ENCODE results near the gene CELF2. TPM values are rescaled to one million over a fixed set of nuclear protein-coding genes. Genes with fewer than 3 reads are reported as not detected.

The CELF2 gene
- total and polyA plus RNA-seq, 2 experiments from 2014 or later: 16.6 to 26.9 TPM

GRCh38 chr10:11358923-11359575 lies 341.4 kb downstream of the CELF2 start:
- no peaks in the 10 kb centered on the region for H3K9me3 ChIP-seq (ENCODE audit: low read depth)
- DNase-seq (ENCODE audit: low spot score): no peak
- no peak overlapping the region for H3K4me3 ChIP-seq
- no peaks in the 10 kb centered on the region for H3K36me3 ChIP-seq (replicated peaks; ENCODE audit: insufficient read depth, low read depth)
- WGBS (ENCODE audit: low lambda C conversion rate, missing lambda C conversion rate): 70% methylated on average over 4 of the region's 4 CpGs
- H3K79me2 ChIP-seq: no peaks in the 10 kb centered on the region
- H3K27ac ChIP-seq: no peak overlapping the region
- H3K9me2 ChIP-seq (replicated peaks; ENCODE audit: insufficient read depth): no peaks in the 10 kb centered on the region
- no peaks in the 10 kb centered on the region for H3K27me3 ChIP-seq
- no peaks in the 10 kb centered on the region for H3K4me1 ChIP-seq (ENCODE audit: insufficient read depth)
- H3K4me2 ChIP-seq: no peak overlapping the region
- H4K20me1 ChIP-seq (ENCODE audit: insufficient read depth, poor library complexity, severe bottlenecking): no peaks in the 10 kb centered on the region
- TF ChIP-seq CTCF (IDR thresholded peaks at IDR 0.05; ENCODE audit: poor library complexity) (no peak), EZH2phosphoT487 (IDR thresholded peaks at IDR 0.05; ENCODE audit: low read depth, severe bottlenecking, unreplicated experiment) (no peak), EZH2 (IDR thresholded peaks at IDR 0.05; ENCODE audit: borderline replicate concordance) (no peak)
- H2AFZ ChIP-seq: no peak overlapping the region

- H3K9me2 ChIP-seq (replicated peaks; ENCODE audit: insufficient read depth): no peaks in the 10 kb centered on the region
- H3K27me3 ChIP-seq: no peaks in the 10 kb centered on the region
- H3K79me2 ChIP-seq: no peaks in the 10 kb centered on the region
- H3K36me3 ChIP-seq (replicated peaks; ENCODE audit: insufficient read depth, low read depth): no peaks in the 10 kb centered on the region
- H3K27ac ChIP-seq: no peak overlapping the region
- no peak overlapping the region for H3K4me3 ChIP-seq
- no peaks in the 10 kb centered on the region for H3K4me1 ChIP-seq (ENCODE audit: insufficient read depth)
- H3K4me2 ChIP-seq: no peak overlapping the region
- WGBS (ENCODE audit: low lambda C conversion rate, missing lambda C conversion rate): 95% methylated on average over 3 of the region's 3 CpGs
- DNase-seq (ENCODE audit: low spot score): no peak
- H2AFZ ChIP-seq: no peak overlapping the region
- H3K9me3 ChIP-seq (ENCODE audit: low read depth): no peaks in the 10 kb centered on the region
- H4K20me1 ChIP-seq (ENCODE audit: insufficient read depth, poor library complexity, severe bottlenecking): no peaks in the 10 kb centered on the region
- TF ChIP-seq EZH2 (IDR thresholded peaks at IDR 0.05; ENCODE audit: borderline replicate concordance): no peak
- no peak for TF ChIP-seq CTCF (IDR thresholded peaks at IDR 0.05; ENCODE audit: poor library complexity)
- no peak for TF ChIP-seq EZH2phosphoT487 (IDR thresholded peaks at IDR 0.05; ENCODE audit: low read depth, severe bottlenecking, unreplicated experiment)
Measured at GRCh38 chr10:11359869-11360268, 342.2 kb downstream of the CELF2 start.

GRCh38 chr10:11363497-11363896 lies 345.8 kb downstream of the CELF2 start:
- Histone ChIP-seq H3K4me2 (no peak overlapping the region), H3K27me3 (no peaks in the 10 kb centered on the region), H4K20me1 (ENCODE audit: insufficient read depth, poor library complexity, severe bottlenecking) (no peaks in the 10 kb centered on the region), H3K27ac (no peak overlapping the region), H3K4me1 (ENCODE audit: insufficient read depth) (no peaks in the 10 kb centered on the region), H3K9me2 (replicated peaks; ENCODE audit: insufficient read depth) (no peaks in the 10 kb centered on the region), H3K9me3 (ENCODE audit: low read depth) (no peaks in the 10 kb centered on the region), H3K4me3 (no peak overlapping the region), H2AFZ (no peak overlapping the region), H3K36me3 (replicated peaks; ENCODE audit: insufficient read depth, low read depth) (no peaks in the 10 kb centered on the region), H3K79me2 (no peaks in the 10 kb centered on the region)
- DNase-seq (ENCODE audit: low spot score): no peak
- WGBS (ENCODE audit: low lambda C conversion rate, missing lambda C conversion rate): 93% methylated on average over 7 of the region's 7 CpGs
- TF ChIP-seq CTCF (IDR thresholded peaks at IDR 0.05; ENCODE audit: poor library complexity) (no peak), EZH2 (IDR thresholded peaks at IDR 0.05; ENCODE audit: borderline replicate concordance) (no peak)

Data from hepatocyte (in vitro differentiated cells).